ENCODE data around the gene LPCAT3.

The LPCAT3 gene

DNA sequence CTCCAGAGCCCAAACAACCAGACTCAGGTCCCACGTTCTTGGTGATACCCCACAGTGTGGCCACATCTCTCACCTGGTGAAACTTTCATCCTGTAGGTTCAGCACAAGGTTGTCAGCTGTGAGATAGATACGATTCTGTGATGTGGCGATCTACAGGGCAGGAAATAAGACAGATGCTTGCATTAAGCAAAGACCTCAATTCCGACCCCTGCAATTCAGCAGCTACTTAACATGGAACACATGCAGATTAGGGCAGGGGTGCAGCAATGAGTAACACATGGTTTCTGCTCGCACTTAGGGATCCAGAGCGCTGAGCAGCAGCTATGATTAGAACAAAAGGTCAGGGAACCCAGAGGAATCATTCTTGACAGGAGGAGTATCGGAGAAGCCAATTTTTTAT is 51.9 kb downstream of the LPCAT3 start:
- ChIA-PET POLR2A (interaction anchor here (0.5 to 4.1 kb wide), 3 partner anchors 21 to 93 kb away, joined by 3 to 67 read pairs (median 16); partner anchors contain the start of genes C12orf57, RNU7-1 and SPSB2), CTCF (interaction anchor here (0.6 to 7.7 kb wide), 10 partner anchors 10 to 640 kb away, joined by 3 to 138 read pairs (median 4); partner anchors contain the start of genes C12orf57 and RNU7-1)
- Histone ChIP-seq H3K4me1 (ENCODE audit: control insufficient read depth, insufficient read depth, low read length) (peaks cover 2% of the 10 kb centered on the region; the same call in 1 of the 2 replicates), H3K9me3 (ENCODE audit: control insufficient read depth, insufficient read depth, low read depth, low read length) (no peaks in the 10 kb centered on the region), H3K36me3 (ENCODE audit: control insufficient read depth in 2 of 2, insufficient read depth in 1 of 2, low read length in 2 of 2) (peaks cover 14 to 55% of the 10 kb centered on the region in 2 experiments), H3K27ac (ENCODE audit: extremely low read depth, low read depth, low read length) (0 out of 2 replicates have a peak overlapping the region, but pooled peaks have one; percentile 0), H3K4me3 (ENCODE audit: low read depth, low read length) (no peak overlapping the region)
- no peak for TF ChIP-seq ZNF121 (tag by site-specific recombination; IDR thresholded peaks at IDR 0.05)
- no peak for TF ChIP-seq ZNF184 (tag by site-specific recombination; IDR thresholded peaks at IDR 0.05)
- no peak for TF ChIP-seq GLI4 (tag by site-specific recombination; IDR thresholded peaks at IDR 0.05)
- TF ChIP-seq ZNF394 (tag by site-specific recombination; IDR thresholded peaks at IDR 0.05; ENCODE audit: borderline replicate concordance) = no peak
- peak; percentile 99 for TF ChIP-seq ZNF600 (tag by site-specific recombination; IDR thresholded peaks at IDR 0.05)
- TF ChIP-seq, protein P1, sequence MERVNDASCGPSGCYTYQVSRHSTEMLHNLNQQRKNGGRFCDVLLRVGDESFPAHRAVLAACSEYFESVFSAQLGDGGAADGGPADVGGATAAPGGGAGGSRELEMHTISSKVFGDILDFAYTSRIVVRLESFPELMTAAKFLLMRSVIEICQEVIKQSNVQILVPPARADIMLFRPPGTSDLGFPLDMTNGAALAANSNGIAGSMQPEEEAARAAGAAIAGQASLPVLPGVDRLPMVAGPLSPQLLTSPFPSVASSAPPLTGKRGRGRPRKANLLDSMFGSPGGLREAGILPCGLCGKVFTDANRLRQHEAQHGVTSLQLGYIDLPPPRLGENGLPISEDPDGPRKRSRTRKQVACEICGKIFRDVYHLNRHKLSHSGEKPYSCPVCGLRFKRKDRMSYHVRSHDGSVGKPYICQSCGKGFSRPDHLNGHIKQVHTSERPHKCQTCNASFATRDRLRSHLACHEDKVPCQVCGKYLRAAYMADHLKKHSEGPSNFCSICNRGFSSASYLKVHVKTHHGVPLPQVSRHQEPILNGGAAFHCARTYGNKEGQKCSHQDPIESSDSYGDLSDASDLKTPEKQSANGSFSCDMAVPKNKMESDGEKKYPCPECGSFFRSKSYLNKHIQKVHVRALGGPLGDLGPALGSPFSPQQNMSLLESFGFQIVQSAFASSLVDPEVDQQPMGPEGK (tag by site-specific recombination; IDR thresholded peaks at IDR 0.05) = no peak

DNA sequence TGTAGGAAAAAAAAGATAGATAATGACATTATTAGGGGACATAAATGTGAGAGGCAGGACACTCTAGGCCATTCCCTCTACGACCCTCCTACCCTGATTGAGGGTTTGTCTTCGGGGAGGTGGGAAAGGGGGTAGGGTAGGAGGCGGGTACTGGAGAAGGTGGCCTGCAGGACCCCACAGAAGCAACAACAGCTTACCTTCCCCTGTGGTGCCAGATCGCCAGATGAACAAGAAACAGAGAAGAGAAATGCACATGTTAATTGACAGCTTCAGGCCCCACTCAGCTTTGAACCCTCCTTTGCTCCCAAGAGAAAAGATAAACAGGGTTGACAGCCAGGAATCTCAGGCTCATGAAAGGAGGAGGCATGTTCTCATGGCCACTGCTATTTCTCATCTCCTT is 52.6 kb downstream of the LPCAT3 start:
- Histone ChIP-seq H3K4me1 (ENCODE audit: control insufficient read depth, insufficient read depth, low read length) (peaks cover 2% of the 10 kb centered on the region; the same call in 1 of the 2 replicates), H3K27ac (ENCODE audit: extremely low read depth, low read depth, low read length) (no peak overlapping the region), H3K36me3 (ENCODE audit: control insufficient read depth in 2 of 2, insufficient read depth in 1 of 2, low read length in 2 of 2) (peaks cover 14 to 55% of the 10 kb centered on the region in 2 experiments), H3K9me3 (ENCODE audit: control insufficient read depth, insufficient read depth, low read depth, low read length) (no peaks in the 10 kb centered on the region), H3K4me3 (ENCODE audit: low read depth, low read length) (no peak overlapping the region)
- TF ChIP-seq SP2 (tag by site-specific recombination; IDR thresholded peaks at IDR 0.05) (peak; percentile 42; the same call in 1 of the 2 replicates), GLIS1 (tag by site-specific recombination; IDR thresholded peaks at IDR 0.05) (peak; percentile 38), ZSCAN30 (tag by site-specific recombination; IDR thresholded peaks at IDR 0.05) (0 out of 2 replicates have a peak, but pooled peaks have one; percentile 12), ZNF391 (tag by site-specific recombination; IDR thresholded peaks at IDR 0.05; ENCODE audit: borderline replicate concordance, low read depth) (no peak), ZNF366 (tag by site-specific recombination; conservative IDR thresholded peaks at IDR 0.05) (0 out of 2 replicates have a peak, but pooled peaks have one; percentile 3), ZNF843 (tag by site-specific recombination; IDR thresholded peaks at IDR 0.05) (no peak), WT1 (tag by site-specific recombination; IDR thresholded peaks at IDR 0.05) (0 out of 2 replicates have a peak, but pooled peaks have one; percentile 27), HOXC10 (CRISPR knock-in tag; IDR thresholded peaks at IDR 0.05) (no peak)
- POLR2A ChIA-PET = interaction anchor here (0.5 to 4.1 kb wide), 4 partner anchors 21 to 96 kb away, joined by 3 to 67 read pairs (median 11); partner anchors contain the start of genes C12orf57, RNU7-1 and SPSB2
- CTCF ChIA-PET = interaction anchor here (0.6 to 7.7 kb wide), 9 partner anchors 10 to 143 kb away, joined by 3 to 138 read pairs (median 4); partner anchors contain the start of genes C12orf57 and RNU7-1

DNA sequence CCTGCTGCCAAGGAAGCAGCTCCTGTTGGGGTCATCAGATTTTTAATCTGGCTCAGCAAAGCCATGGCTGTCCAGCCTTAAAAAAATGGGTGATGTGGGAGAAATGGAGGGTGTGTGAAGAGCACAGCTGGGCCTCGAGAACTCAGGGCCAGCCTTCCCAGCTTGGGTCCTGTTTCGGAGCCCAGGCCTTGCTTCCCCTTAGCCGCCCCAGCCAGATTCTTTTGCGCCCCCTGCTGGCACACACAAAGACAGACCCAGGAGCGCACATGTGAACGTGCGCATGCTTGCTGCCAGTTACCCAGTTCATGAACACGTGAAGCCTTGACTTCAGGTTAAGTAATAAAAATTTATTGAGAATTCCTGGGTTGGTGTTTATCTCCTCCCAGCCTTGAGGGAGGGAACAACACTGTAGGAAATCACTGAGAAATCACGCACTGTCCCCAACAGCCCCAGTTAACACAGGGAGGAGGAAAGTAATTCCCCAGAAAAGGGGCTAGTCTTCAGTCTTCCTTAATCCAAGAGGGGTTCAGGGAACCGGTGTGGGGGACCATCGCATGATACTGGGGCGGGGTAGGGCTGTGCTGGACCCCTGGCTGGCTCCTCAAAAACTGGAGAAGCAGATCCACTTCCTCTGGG is 53.1 kb downstream of the LPCAT3 start:
- Histone ChIP-seq H3K36me3 (ENCODE audit: control insufficient read depth in 2 of 2, insufficient read depth in 1 of 2, low read length in 2 of 2) (peaks cover 14 to 55% of the 10 kb centered on the region in 2 experiments), H3K9me3 (ENCODE audit: control insufficient read depth, insufficient read depth, low read depth, low read length) (no peaks in the 10 kb centered on the region), H3K27ac (ENCODE audit: extremely low read depth, low read depth, low read length) (peak overlapping the region; percentile 1; the same call in 1 of the 2 replicates), H3K4me3 (ENCODE audit: low read depth, low read length) (no peak overlapping the region), H3K4me1 (ENCODE audit: control insufficient read depth, insufficient read depth, low read length) (peaks cover 2% of the 10 kb centered on the region; the same call in 1 of the 2 replicates)
- CTCF ChIA-PET = interaction anchor here (0.6 to 7.7 kb wide), 26 partner anchors 9 to 333 kb away, joined by 3 to 138 read pairs (median 5); partner anchors contain the start of genes C12orf57, C1R, PTPN6 and RNU7-1
- POLR2A ChIA-PET = interaction anchor here (0.9 to 4.1 kb wide), 6 partner anchors 20 to 113 kb away, joined by 4 to 67 read pairs (median 8); partner anchors contain the start of genes C12orf57, CDCA3, RNU7-1 and SPSB2
- TF ChIP-seq, protein P2, sequence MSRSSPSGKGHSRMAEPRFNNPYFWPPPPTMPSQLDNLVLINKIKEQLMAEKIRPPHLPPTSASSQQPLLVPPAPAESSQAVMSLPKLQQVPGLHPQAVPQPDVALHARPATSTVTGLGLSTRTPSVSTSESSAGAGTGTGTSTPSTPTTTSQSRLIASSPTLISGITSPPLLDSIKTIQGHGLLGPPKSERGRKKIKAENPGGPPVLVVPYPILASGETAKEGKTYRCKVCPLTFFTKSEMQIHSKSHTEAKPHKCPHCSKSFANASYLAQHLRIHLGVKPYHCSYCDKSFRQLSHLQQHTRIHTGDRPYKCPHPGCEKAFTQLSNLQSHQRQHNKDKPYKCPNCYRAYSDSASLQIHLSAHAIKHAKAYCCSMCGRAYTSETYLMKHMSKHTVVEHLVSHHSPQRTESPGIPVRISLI (tag by site-specific recombination; IDR thresholded peaks at IDR 0.05) = no peak
- TF ChIP-seq, protein P3, sequence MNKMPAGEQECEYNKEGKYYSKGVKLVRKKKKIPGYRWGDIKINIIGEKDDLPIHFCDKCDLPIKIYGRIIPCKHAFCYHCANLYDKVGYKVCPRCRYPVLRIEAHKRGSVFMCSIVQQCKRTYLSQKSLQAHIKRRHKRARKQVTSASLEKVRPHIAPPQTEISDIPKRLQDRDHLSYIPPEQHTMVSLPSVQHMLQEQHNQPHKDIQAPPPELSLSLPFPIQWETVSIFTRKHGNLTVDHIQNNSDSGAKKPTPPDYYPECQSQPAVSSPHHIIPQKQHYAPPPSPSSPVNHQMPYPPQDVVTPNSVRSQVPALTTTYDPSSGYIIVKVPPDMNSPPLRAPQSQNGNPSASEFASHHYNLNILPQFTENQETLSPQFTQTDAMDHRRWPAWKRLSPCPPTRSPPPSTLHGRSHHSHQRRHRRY (tag by site-specific recombination; IDR thresholded peaks at IDR 0.05) = no peak
- TF ChIP-seq ZNF248 (tag by site-specific recombination; IDR thresholded peaks at IDR 0.05) = no peak
- TF ChIP-seq, protein P4, sequence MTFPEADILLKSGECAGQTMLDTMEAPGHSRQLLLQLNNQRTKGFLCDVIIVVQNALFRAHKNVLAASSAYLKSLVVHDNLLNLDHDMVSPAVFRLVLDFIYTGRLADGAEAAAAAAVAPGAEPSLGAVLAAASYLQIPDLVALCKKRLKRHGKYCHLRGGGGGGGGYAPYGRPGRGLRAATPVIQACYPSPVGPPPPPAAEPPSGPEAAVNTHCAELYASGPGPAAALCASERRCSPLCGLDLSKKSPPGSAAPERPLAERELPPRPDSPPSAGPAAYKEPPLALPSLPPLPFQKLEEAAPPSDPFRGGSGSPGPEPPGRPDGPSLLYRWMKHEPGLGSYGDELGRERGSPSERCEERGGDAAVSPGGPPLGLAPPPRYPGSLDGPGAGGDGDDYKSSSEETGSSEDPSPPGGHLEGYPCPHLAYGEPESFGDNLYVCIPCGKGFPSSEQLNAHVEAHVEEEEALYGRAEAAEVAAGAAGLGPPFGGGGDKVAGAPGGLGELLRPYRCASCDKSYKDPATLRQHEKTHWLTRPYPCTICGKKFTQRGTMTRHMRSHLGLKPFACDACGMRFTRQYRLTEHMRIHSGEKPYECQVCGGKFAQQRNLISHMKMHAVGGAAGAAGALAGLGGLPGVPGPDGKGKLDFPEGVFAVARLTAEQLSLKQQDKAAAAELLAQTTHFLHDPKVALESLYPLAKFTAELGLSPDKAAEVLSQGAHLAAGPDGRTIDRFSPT (tag by site-specific recombination; IDR thresholded peaks at IDR 0.05) = no peak
- TF ChIP-seq GLI4 (tag by site-specific recombination; IDR thresholded peaks at IDR 0.05) = no peak
- TF ChIP-seq ZNF747 (tag by site-specific recombination; IDR thresholded peaks at IDR 0.05) = no peak
- no peak for TF ChIP-seq YY2 (tag by site-specific recombination; IDR thresholded peaks at IDR 0.05)
- 0 out of 2 replicates have a peak, but pooled peaks have one; percentile 3 for TF ChIP-seq SCRT2 (tag by site-specific recombination; IDR thresholded peaks at IDR 0.05)
- TF ChIP-seq, protein P5, sequence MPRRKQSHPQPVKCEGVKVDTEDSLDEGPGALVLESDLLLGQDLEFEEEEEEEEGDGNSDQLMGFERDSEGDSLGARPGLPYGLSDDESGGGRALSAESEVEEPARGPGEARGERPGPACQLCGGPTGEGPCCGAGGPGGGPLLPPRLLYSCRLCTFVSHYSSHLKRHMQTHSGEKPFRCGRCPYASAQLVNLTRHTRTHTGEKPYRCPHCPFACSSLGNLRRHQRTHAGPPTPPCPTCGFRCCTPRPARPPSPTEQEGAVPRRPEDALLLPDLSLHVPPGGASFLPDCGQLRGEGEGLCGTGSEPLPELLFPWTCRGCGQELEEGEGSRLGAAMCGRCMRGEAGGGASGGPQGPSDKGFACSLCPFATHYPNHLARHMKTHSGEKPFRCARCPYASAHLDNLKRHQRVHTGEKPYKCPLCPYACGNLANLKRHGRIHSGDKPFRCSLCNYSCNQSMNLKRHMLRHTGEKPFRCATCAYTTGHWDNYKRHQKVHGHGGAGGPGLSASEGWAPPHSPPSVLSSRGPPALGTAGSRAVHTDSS (tag by site-specific recombination; IDR thresholded peaks at IDR 0.05) = no peak

All from HEK293 (cell line).